Measurements from ENCODE around the gene KBTBD12.
"Not testable (repeated sequence)": the region's sequence is repeated elsewhere in the genome, so short reads cannot be mapped to it uniquely, and the experiment has no call there.

GRCh38 chr3:127890651-127891290 is 24.3 kb upstream of the KBTBD12 start:
- TF ChIP-seq CTCF (IDR thresholded peaks at IDR 0.05; ENCODE audit: low read depth, low read length, missing input control); ZBTB33 (IDR thresholded peaks at IDR 0.05); REST (IDR thresholded peaks at IDR 0.05); TAF1 (conservative IDR thresholded peaks at IDR 0.05); SP1 (IDR thresholded peaks at IDR 0.05); NR2F2 (IDR thresholded peaks at IDR 0.05); RAD21 (IDR thresholded peaks at IDR 0.05); GABPA (IDR thresholded peaks at IDR 0.05 in 1 of 2, conservative IDR thresholded peaks at IDR 0.05 in 1 of 2); JUND (IDR thresholded peaks at IDR 0.05); ATF3 (IDR thresholded peaks at IDR 0.05); HNF4A (conservative IDR thresholded peaks at IDR 0.05); MAX (IDR thresholded peaks at IDR 0.05); RXRA (IDR thresholded peaks at IDR 0.05): not testable (repeated sequence)

Measured in liver (tissue), 3 donors.